CD4-positive, alpha-beta T cell treated with Interleukin-12 subunit alpha and Interleukin-12 subunit beta, for 1 hour (primary cell): ENCODE measurements around the gene PDLIM1.
A peak's percentile ranks its signal among the peaks of the same experiment; 100 is the strongest.
"Not testable (repeated sequence)": the region's sequence is repeated elsewhere in the genome, so short reads cannot be mapped to it uniquely, and the experiment has no call there.

Source experiments
- DNase-seq: peaks from one replicate; pipeline ENCODE4 v3.0.0-alpha.2; 2020

The PDLIM1 gene

DNA sequence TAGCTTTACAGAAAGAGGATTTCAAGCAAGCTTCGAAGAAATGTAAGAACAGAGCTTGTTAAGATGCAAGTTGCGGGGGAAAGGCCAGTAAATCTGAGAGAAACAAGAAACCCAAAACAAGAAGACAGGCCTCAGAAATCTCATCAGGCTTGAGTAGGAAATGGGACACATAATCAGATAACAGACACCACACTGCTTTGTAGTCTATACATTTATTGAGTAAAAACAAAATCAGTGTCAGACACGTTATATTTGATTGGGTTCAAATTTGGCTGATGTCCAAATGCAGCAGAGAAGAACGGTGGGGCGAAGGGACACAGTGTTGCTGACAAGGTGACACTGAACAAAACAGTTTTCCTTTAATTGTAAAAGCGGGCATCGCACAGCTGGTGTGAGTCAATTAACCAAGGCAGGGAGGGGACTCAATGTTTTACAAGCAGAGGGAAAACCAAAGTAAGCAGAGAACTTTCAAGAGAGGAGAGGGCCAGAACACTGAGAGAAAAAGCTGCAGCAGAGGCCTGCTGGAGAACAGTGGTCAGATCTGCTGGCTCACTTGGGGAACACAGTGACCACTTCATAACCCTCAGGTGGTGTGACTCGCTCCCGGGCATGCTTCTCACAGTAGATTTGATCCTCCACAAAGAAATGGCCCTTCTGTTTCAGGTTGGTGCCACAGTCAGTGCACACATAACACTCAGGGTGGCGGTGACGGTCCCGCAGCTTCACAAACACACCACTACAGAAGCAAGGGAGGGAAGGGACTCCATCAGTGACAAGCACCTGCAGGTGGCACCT lies 53.2 kb downstream of the PDLIM1 start:
- DNase-seq: no peak

- no peak for DNase-seq
Measured at GRCh38 chr10:95236068-95236903, 54.5 kb downstream of the PDLIM1 start.

DNA sequence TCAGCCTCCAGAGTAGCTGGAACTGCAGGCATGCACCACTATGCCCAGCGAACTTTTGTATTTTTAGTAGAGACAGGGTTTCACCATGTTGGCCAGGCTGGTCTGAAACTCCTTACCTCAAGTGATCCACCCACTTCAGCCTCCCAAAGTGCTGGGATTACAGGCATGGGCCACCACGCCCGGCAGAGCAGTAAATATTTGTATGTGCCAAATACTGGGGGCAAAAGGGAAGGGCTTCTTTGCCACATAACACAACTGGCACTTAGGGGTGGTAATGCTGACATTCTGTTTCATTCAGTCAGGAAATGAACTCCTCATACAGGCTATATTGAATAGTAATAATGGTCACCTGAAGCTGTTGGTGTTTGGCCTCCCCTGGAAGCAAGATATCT lies 55.1 kb downstream of the PDLIM1 start:
- no peak for DNase-seq

GRCh38 chr10:95234951-95235350 lies 55.9 kb downstream of the PDLIM1 start:
- no peak for DNase-seq

- DNase-seq: no peak
Measured at GRCh38 chr10:95233377-95234034, 57.3 kb downstream of the PDLIM1 start.

DNA sequence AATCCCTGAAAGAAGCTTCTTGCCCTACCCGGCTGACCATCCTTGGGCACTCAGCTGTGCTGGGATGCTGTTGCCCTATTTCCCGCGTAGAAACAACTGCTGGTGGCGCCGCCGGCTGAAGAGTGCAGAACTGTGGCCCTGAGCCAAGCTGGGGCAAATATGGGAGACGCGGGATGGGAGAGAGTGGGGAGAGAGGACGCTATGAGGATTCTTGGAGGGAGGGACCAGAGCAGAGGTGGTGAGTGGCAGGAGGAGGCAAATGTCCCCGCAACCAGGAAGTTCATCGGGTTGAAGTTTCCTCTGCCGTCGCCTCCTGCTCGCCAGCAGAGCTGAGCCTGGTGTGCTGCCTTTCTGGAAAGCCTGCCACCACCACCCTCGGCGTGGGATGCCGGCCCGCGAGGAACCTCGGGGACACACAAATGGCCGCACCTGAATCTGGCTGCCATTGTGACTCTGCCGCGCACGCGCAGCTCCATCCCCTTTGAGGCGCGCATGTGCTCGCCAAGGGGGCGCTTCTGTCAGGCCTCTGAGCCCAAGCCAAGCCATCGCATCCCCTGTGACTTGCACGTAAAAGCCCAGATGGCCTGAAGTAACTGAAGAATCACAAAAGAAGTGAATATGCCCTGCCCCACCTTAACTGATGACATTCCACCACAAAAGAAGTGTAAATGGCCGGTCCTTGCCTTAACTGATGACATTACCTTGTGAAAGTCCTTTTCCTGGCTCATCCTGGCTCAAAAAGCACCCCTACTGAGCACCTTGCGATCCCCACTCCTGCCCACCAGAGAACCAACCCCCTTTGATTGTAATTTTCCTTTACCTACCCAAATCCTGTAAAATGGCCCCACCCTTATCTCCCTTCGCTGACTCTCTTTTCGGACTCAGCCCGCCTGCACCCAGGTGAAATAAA lies 59.9 kb downstream of the PDLIM1 start:
- peak; percentile 36 for DNase-seq

DNA sequence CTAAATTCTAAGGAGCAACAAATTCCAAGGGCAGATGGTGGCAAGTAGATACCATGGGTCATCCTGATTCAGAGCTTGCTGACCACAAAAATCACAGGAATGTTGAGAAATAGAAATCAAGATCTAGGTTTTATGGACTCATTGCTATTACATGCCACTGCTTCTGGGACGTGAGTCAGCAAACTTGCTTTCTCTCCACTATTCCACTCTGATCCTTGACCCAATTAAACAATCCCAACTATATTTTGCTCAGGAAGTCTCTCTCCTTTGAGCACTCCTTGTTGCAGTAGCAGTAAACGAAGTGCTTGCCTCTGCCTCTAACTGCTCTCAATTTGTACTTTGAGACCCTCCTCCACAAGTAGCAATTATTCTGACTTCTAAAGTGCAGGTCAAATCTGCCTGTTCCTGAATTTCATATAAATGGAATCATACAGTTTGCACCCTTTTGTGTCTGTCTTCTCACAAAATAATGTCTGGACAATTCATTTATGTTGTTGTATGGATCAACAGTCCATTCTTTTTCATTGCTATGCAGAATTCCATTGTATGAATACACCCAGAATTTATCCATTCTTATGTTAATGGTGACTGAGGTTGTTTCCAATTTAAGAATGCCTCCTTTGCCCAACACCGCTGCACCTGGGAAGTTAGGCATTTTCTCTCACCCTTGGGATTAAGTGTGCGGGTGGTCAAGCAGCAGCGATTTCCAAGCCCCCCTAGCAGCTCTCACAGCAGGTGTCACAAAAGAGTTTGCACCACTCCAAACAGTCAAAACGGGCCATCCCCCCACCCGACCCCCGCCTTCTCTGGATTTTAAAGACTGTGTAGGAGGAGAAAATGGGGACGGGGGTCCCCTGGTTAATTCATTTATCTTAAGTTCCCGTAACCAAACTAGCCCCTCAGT lies 60.8 kb downstream of the PDLIM1 start:
- no peak for DNase-seq

DNA sequence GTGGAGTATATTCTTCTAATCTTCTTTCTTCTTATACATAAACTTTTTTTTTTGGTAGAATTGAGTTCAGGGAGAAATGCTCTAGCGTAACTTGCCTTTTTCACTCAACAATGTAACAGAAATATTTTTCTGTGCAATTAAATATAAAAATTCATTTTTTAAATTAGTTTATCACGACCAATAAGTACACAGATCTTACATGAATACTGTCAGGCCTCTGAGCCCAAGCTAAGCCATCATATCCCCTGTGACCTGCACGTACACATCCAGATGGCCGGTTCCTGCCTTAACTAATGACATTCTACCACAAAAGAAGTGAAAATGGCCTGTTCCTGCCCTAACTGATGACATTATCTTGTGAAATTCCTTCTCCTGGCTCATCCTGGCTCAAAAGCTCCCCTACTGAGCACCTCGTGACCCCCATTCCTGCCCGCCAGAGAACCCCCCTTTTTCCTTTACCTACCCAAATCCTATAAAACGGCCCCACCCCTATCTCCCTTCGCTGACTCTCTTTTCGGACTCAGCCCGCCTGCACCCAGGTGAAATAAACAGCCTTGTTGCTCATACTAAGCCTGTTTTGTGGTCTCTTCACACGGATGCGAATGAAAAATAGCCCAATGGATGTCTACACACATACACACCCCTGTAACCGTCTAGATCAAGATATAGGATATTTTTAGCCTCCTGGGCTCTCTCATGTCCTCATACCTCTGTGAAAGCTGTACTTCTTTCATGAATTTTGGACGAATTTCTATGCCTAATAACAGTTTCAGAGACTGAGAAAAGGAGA lies 61.7 kb downstream of the PDLIM1 start:
- not testable (repeated sequence) for DNase-seq

GRCh38 chr10:95225136-95225535 lies 65.7 kb downstream of the PDLIM1 start:
- DNase-seq: no peak

- DNase-seq: no peak
Measured at GRCh38 chr10:95221124-95221523, 69.7 kb downstream of the PDLIM1 start.

DNA sequence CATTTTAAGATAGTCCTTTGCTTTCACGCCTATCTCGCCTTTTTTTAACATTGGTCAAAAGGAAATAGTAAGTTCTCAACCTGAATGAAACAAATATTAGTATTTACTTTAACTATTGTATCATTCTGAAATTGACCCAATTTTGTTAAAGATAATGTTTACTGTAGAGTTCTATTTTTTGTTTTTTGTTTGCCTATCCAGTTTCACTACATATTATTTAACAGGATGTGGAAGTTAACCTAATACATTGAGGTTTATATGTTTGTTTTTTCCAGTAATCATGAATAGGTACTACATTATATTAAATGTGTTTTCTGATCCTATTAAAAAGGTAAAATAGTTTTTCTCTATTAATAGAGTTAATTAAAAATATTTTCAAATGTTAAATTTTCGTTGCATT lies 70.3 kb downstream of the PDLIM1 start:
- DNase-seq: no peak

DNA sequence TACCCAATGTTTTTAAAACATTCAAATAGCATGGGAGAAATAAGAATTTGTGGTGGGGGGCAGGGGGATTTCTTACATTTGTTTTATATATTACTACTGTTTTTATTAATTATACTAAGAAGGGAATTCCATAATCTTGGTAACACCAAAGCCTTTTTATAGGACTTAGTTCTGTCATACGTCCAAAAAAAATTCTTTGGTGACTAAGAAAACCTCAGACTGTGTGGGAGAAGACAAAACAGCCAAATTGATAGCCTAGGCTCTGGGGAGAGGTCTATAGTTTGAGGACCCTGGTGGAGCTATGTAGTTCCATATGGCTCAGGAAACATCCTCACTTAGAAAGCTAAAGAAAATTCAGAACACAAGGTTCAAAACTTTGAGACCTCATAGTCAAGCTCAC lies 73.3 kb downstream of the PDLIM1 start:
- DNase-seq: no peak

DNA sequence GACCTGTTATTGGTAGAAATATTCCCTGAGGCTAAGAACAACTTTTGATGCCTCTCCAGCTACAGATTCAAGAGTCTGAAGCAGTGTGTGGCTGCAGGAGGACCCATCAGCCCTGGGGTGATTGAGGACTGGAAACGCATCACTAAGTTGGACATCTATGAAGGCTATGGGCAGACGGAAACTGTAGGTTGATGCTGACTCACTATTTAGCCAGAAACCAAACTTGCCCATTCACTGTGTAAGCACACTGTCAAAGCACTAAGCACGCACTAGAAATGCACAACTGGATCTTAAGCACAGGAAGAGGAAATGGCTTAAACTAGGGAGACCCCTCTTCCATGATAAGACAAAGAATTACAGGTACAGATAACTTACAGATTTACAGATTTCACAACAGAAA lies 76.0 kb downstream of the PDLIM1 start:
- no peak for DNase-seq

- DNase-seq: no peak
Measured at GRCh38 chr10:95214369-95214768, 76.4 kb downstream of the PDLIM1 start.

- DNase-seq: no peak
Measured at GRCh38 chr10:95211606-95212279, 79.1 kb downstream of the PDLIM1 start.

DNA sequence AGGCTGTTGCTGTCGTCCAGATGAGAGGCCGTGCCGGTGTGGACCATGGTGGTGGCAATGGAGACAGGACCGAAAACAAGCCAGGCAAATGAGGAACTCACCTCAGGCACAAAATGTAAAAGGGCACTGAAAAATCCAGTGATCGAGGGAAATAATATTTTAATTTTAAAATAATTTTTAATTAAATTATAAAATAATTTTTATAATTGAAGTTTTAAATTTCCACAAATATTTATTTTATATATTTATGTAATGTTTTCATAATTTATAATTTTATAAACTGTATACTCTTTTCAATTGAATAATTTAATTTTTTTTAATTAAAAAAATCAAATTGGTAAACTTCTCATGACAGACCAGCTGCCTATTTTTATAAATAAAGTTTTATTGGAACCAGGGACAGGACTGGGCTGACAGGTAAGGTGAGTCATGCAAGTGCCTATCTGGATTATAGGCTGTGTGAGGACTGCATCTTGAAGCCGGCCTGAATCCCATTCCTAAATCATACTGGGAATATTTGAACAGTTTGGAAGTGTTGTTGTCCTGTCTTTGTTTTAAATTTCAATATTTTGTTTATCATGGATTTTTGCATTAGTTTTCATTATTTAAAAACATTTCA lies 81.2 kb downstream of the PDLIM1 start:
- no peak for DNase-seq

GRCh38 chr10:95208702-95209391 lies 82.0 kb downstream of the PDLIM1 start:
- DNase-seq: no peak

DNA sequence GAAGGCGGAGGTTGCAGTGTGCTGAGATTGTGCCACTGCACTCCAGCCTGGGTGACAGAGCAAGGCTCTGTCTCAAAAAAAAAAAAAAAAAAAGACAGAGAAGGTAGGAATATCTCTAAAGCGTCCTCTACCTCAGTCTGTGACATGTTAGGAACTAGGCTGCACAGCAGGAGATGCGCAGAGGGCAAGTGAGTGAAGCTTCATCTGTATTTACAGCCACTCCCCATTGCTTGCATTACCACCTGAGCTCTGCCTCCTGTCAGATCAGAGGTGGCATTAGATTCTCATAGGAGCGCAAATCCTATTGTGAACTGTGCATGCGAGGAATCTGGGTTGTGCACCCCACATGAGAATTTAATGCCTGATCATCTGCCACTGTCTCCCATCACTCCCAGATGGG lies 87.9 kb downstream of the PDLIM1 start:
- DNase-seq: not testable (repeated sequence)

- no peak for DNase-seq
Measured at GRCh38 chr10:95201736-95202135, 89.1 kb downstream of the PDLIM1 start.
